B cell (primary cell): ENCODE results near the gene LRRC39. TPM values are rescaled to one million over a fixed set of nuclear protein-coding genes. Genes with fewer than 3 reads are reported as not detected.

Source experiments
- ATAC-seq: fragments of 200-7000 bp; cut with Tn5 transposase; one replicate; pipeline ENCODE4 v1.10.0; 2021; ENCODE audit warnings: low read depth, mild to moderate bottlenecking, moderate number of reproducible peaks, moderate library complexity
- CTCF ChIA-PET: fragments of 350-600 bp; sonication (Branson Sonifier 250); formaldehyde crosslinking; loops from one replicate; lab custom pipeline; 2021; ENCODE audit warnings: antibody characterized with exemption, inconsistent platforms; lab: Charles Lee
- POLR2A ChIA-PET: fragments of 350-600 bp; sonication (Branson Sonifier 250); formaldehyde crosslinking; loops from one replicate; lab custom pipeline; 2021; ENCODE audit warnings: antibody characterized with exemption; lab: Charles Lee
- DNase-seq: peaks from one replicate; pipeline ENCODE4 v3.0.0; 2013
- H2AFZ ChIP-seq: 2 replicates; pipeline ENCODE4 v1.6.1; 2012; ENCODE audit warnings: mild to moderate bottlenecking, low read depth, low read length; ENCODE audit not compliant: insufficient read depth, poor library complexity, severe bottlenecking
- H3K27ac ChIP-seq, 2 donors: 1 replicate in 1 of 2; 2 replicates in 1 of 2; pipeline ENCODE4 v1.5.1; 2012 to 2013; ENCODE audit warnings: low read length in 2 of 2, mild to moderate bottlenecking in 2 of 2, moderate library complexity in 1 of 2
- H3K27me3 ChIP-seq, 4 experiments: fragments of 200-600 bp in 1 of 4; sonication (generic) in 1 of 4; replicated peaks in 1 of 4; 1 replicate in 2 of 4; 2 replicates in 2 of 4; pipeline versions ENCODE4 v1.6.1 to v1.7.0; 2013 to 2016; ENCODE audit warnings: low read length in 3 of 4, mild to moderate bottlenecking in 2 of 4, mixed read lengths in 1 of 4, moderate library complexity in 1 of 4; ENCODE audit not compliant: insufficient read depth in 4 of 4, control insufficient read depth in 3 of 4; ENCODE audit errors: control extremely low read depth in 1 of 4
- H3K36me3 ChIP-seq, 2 experiments: replicated peaks in 1 of 2; 1 replicate in 1 of 2; 2 replicates in 1 of 2; pipeline versions ENCODE4 v1.6.1 to v1.7.1; 2013; ENCODE audit warnings: low read length in 1 of 2; ENCODE audit not compliant: insufficient read depth in 2 of 2, control insufficient read depth in 1 of 2; ENCODE audit errors: control extremely low read depth in 1 of 2, extremely low read depth in 1 of 2
- H3K4me1 ChIP-seq, 2 donors: fragments of 200-600 bp in 1 of 2; sonication (generic) in 1 of 2; 1 replicate in 1 of 2; 2 replicates in 1 of 2; pipeline versions ENCODE4 v1.5.1 to v1.6.1; 2013 to 2017; ENCODE audit warnings: low read length in 2 of 2; ENCODE audit not compliant: control insufficient read depth in 2 of 2, insufficient read depth in 2 of 2
- H3K4me2 ChIP-seq: replicated peaks from 2 replicates; pipeline ENCODE3; 2012; ENCODE audit warnings: mild to moderate bottlenecking, low read depth, low read length; ENCODE audit not compliant: poor library complexity, severe bottlenecking
- H3K4me3 ChIP-seq, 5 experiments: fragments of 200-600 bp in 1 of 5; sonication (generic) in 1 of 5; 1 replicate in 3 of 5; 2 replicates in 2 of 5; pipeline versions ENCODE4 v1.5.1 to v1.7.0; 2011 to 2016; ENCODE audit warnings: low read length in 4 of 5, mild to moderate bottlenecking in 4 of 5, low read depth in 2 of 5, control low read depth in 1 of 5, moderate library complexity in 1 of 5; ENCODE audit not compliant: insufficient read depth in 1 of 5; ENCODE audit errors: control extremely low read depth in 1 of 5, extremely low read depth in 1 of 5
- H3K79me2 ChIP-seq: fragments of 200-600 bp; sonication (generic); one replicate; pipeline ENCODE4 v1.6.0; 2016; ENCODE audit warnings: low read length; ENCODE audit not compliant: control insufficient read depth, insufficient read depth
- H3K9ac ChIP-seq: fragments of 200-600 bp; sonication (generic); 2 replicates; pipeline ENCODE4 v1.6.1; 2017; ENCODE audit warnings: mild to moderate bottlenecking, low read length, moderate library complexity
- H3K9me3 ChIP-seq, 3 donors: one replicate each; pipeline versions ENCODE4 v1.6.1 to v1.7.1; 2013; ENCODE audit warnings: low read length in 2 of 3; ENCODE audit not compliant: control insufficient read depth in 2 of 3, insufficient read depth in 1 of 3; ENCODE audit errors: control extremely low read depth in 1 of 3
- H4K20me1 ChIP-seq: 2 replicates; pipeline ENCODE4 v1.6.0; 2012; ENCODE audit warnings: mild to moderate bottlenecking, low read length; ENCODE audit not compliant: insufficient read depth, control insufficient read depth, poor library complexity, severe bottlenecking
- H3K27ac Mint-ChIP-seq: one replicate; pipeline ENCODE4 v1.8.0; 2021; ENCODE audit warnings: mixed read lengths
- H3K27me3 Mint-ChIP-seq: one replicate; pipeline ENCODE4 v1.8.0; 2021; ENCODE audit warnings: mixed read lengths
- H3K4me1 Mint-ChIP-seq: one replicate; pipeline ENCODE4 v1.8.0; 2021; ENCODE audit warnings: mixed read lengths
- H3K4me3 Mint-ChIP-seq: one replicate; pipeline ENCODE4 v1.8.0; 2021; ENCODE audit warnings: mixed read lengths
- H3K9me3 Mint-ChIP-seq: one replicate; pipeline ENCODE4 v1.8.0; 2022; ENCODE audit warnings: mixed read lengths; ENCODE audit not compliant: insufficient read depth
- EZH2 ChIP-seq: IDR thresholded peaks from 2 replicates; pipeline ENCODE4 v1.6.1; 2012; ENCODE audit warnings: borderline replicate concordance, low read depth, mild to moderate bottlenecking, moderate library complexity, low read length; ENCODE audit not compliant: insufficient read depth, poor library complexity, severe bottlenecking
- WGBS: methylation state at CpG from one replicate; pipeline ENCODE4 v1.1.5; 2013; ENCODE audit warnings: missing lambda C conversion rate; ENCODE audit not compliant: insufficient coverage; 5-methylcytosine and 5-hydroxymethylcytosine counted together
- intact Hi-C: fragments of 100-400 bp; cut with micrococcal nuclease; formaldehyde crosslinking; loops from one replicate; pipeline ENCODE4 v1.10.0; 2022
- polyA plus RNA-seq: library from polyadenylated mRNA; depleted of rRNA; stranded (reverse); fragments of >200 nt; gene quantifications from 2 replicates; pipeline ENCODE4 v1.2.3, GENCODE V29; 2012
- total RNA-seq, 2 donors: library from RNA; stranded (reverse); fragments of 120-200 nt in 1 of 2; gene quantifications; 1 replicate in 1 of 2; 2 replicates in 1 of 2; pipeline versions ENCODE4 v1.2.3 to v1.2.4, GENCODE V29; 2013 to 2022
- TF ChIP-seq, protein P1 (sequence below): fragments of 200-600 bp; IDR thresholded peaks from one replicate; pipeline ENCODE4 v1.8.0; 2022; ENCODE audit warnings: antibody characterized with exemption, mild to moderate bottlenecking

Gene LRRC39
- total and polyA plus RNA-seq, 2 donors (not counting 1 experiment from before 2014, with no cell fraction given): 0.91 to 1.5 TPM

DNA sequence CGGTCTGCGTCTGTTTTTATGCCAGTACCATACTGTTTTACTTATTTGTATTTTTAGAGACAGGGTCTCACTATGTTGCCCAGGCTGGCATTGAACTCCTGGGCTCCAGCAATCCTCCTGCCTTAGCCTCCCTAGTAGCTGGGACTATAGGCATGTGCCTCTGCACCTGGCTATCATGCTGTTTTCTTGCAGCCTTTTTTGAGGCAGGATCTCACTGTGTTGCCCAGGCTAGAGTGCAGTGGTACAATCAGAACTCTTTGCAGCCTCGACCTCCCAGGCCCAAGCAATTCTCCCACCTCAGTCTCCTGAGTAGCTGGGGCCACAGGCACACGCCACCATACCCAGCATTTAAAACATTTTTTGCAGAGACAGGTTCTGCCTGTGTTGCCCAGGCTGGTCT is 5.3 kb upstream of the LRRC39 start:
- Histone ChIP-seq H3K79me2 (no peaks in the 10 kb centered on the region), H4K20me1 (no peaks in the 10 kb centered on the region), H3K27ac (no peak overlapping the region), H3K27me3 (no peaks in the 10 kb centered on the region), H3K4me1 (peaks cover 9 to 11% of the 10 kb centered on the region in 2 donors), H3K9ac (no peak overlapping the region), H3K4me3 (no peak overlapping the region), H3K9me3 (no peaks in the 10 kb centered on the region), H3K4me2 (no peak overlapping the region), H2AFZ (no peak overlapping the region), H3K36me3 (no peaks in the 10 kb centered on the region)
- WGBS: 100% methylated on average over 1 of the region's 4 CpGs
- DNase-seq: no peak
- Mint-ChIP-seq H3K27me3 (no peaks in the 10 kb centered on the region), H3K9me3 (no peaks in the 10 kb centered on the region), H3K27ac (no peak overlapping the region), H3K4me1 (peaks cover 10% of the 10 kb centered on the region), H3K4me3 (no peak overlapping the region)
- ATAC-seq: no peak
- POLR2A ChIA-PET: interaction anchor here (0.7 kb wide), 1 partner anchor 930 kb away, joined by 3 read pairs; no protein-coding TSS in a partner anchor
- CTCF ChIA-PET: no interaction called here
- intact Hi-C loops: no loop called here
- TF ChIP-seq, protein P1, sequence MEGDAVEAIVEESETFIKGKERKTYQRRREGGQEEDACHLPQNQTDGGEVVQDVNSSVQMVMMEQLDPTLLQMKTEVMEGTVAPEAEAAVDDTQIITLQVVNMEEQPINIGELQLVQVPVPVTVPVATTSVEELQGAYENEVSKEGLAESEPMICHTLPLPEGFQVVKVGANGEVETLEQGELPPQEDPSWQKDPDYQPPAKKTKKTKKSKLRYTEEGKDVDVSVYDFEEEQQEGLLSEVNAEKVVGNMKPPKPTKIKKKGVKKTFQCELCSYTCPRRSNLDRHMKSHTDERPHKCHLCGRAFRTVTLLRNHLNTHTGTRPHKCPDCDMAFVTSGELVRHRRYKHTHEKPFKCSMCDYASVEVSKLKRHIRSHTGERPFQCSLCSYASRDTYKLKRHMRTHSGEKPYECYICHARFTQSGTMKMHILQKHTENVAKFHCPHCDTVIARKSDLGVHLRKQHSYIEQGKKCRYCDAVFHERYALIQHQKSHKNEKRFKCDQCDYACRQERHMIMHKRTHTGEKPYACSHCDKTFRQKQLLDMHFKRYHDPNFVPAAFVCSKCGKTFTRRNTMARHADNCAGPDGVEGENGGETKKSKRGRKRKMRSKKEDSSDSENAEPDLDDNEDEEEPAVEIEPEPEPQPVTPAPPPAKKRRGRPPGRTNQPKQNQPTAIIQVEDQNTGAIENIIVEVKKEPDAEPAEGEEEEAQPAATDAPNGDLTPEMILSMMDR: no peak
- no peak for TF ChIP-seq EZH2

DNA sequence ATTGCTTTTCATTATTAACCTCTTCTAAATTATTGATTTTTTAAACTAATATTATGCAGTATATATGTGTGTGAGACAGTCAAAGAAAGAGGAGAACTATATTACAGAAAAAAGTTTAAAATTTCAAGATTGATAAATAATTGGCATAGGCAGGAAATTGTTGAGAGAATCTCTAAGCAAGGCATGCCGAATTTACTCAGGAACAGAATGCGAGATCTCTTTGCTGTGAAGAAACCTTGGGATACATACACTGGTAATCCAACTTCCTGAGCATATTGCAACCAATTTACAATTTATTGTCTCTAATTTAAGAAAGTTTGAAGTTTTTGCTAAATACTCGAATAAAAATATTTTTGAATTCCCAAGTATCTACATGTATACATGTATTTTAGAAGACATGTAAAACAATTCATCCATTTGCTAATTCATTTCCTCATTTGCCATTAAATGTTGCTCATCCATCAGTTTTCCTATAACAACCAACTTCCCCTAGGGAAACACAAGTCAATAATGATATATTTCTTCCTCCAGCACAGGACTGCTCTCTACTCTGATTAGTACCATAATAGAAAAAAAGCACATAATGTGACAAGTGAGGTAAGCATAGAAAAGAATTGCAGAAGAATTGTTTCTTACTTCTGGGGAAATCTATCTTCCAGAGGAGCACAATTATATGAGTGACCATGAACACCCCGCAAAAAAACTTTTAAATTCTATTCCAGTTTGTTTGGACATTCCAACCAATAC is 588 bp downstream of the LRRC39 start:
- H3K27me3 ChIP-seq: no peaks in the 10 kb centered on the region
- no CpG with 5 or more reads among the region's 4 CpGs for WGBS
- no peak for ATAC-seq
- H3K79me2 ChIP-seq: no peaks in the 10 kb centered on the region
- H3K9me3 Mint-ChIP-seq: no peaks in the 10 kb centered on the region
- no peak overlapping the region for H3K4me3 ChIP-seq
- intact Hi-C loops: no loop called here
- ChIA-PET POLR2A (no interaction called here), CTCF (no interaction called here)
- H3K9ac ChIP-seq: no peak overlapping the region
- no peaks in the 10 kb centered on the region for H3K4me1 ChIP-seq
- no peaks in the 10 kb centered on the region for H3K27me3 Mint-ChIP-seq
- no peak for DNase-seq
- H3K27ac Mint-ChIP-seq: no peak overlapping the region
- H3K4me1 Mint-ChIP-seq: no peaks in the 10 kb centered on the region
- no peak overlapping the region for H2AFZ ChIP-seq
- H3K9me3 ChIP-seq: no peaks in the 10 kb centered on the region
- no peak overlapping the region for H3K4me3 Mint-ChIP-seq
- no peak overlapping the region for H3K27ac ChIP-seq
- no peak overlapping the region for H3K4me2 ChIP-seq
- TF ChIP-seq, protein P1: no peak
- no peak for TF ChIP-seq EZH2
- no peaks in the 10 kb centered on the region for H4K20me1 ChIP-seq
- H3K36me3 ChIP-seq: no peaks in the 10 kb centered on the region
